Trophoblast cell (in vitro differentiated cells and primary cell): Measurements from ENCODE around the gene TLE4.

Experiments
- DNase-seq, 2 donors: peaks; one replicate each; pipeline ENCODE4 v3.0.0-alpha.2; 2016
- H2AFZ ChIP-seq: 2 replicates; pipeline ENCODE4 v1.6.1; 2013; ENCODE audit warnings: low read length, moderate library complexity, mild to moderate bottlenecking; ENCODE audit not compliant: insufficient read depth, poor library complexity
- H2AK5ac ChIP-seq: 2 replicates; pipeline ENCODE4 v1.6.1; 2013; ENCODE audit warnings: mild to moderate bottlenecking, low read length
- H2BK120ac ChIP-seq: 2 replicates; pipeline ENCODE4 v1.6.1; 2013; ENCODE audit warnings: low read length, mild to moderate bottlenecking, moderate library complexity; ENCODE audit not compliant: insufficient read depth, poor library complexity
- H2BK12ac ChIP-seq: 2 replicates; pipeline ENCODE4 v1.6.1; 2013; ENCODE audit warnings: mild to moderate bottlenecking, low read length, moderate library complexity
- H2BK5ac ChIP-seq: 2 replicates; pipeline ENCODE4 v1.6.1; 2013; ENCODE audit warnings: low read length, low read depth, moderate library complexity, mild to moderate bottlenecking; ENCODE audit not compliant: poor library complexity
- H3K14ac ChIP-seq: 2 replicates; pipeline ENCODE4 v1.6.1; 2013; ENCODE audit warnings: mild to moderate bottlenecking, low read length
- H3K18ac ChIP-seq: 2 replicates; pipeline ENCODE4 v1.6.1; 2013; ENCODE audit warnings: mild to moderate bottlenecking, low read length
- H3K23ac ChIP-seq: 2 replicates; pipeline ENCODE4 v1.6.1; 2013; ENCODE audit warnings: low read length
- H3K27ac ChIP-seq: 2 replicates; pipeline ENCODE4 v1.5.1; 2013; ENCODE audit warnings: low read depth, mild to moderate bottlenecking, inconsistent platforms, low read length, moderate library complexity
- H3K27me3 ChIP-seq: 2 replicates; pipeline ENCODE4 v1.6.1; 2013; ENCODE audit warnings: inconsistent platforms, mild to moderate bottlenecking, low read length, moderate library complexity; ENCODE audit not compliant: insufficient read depth
- H3K36me3 ChIP-seq, 2 experiments: 1 replicate in 1 of 2; 2 replicates in 1 of 2; pipeline ENCODE4 v1.6.1; 2013; ENCODE audit warnings: low read length in 2 of 2, mild to moderate bottlenecking in 2 of 2, moderate library complexity in 1 of 2; ENCODE audit not compliant: insufficient read depth in 2 of 2, control insufficient read depth in 1 of 2
- H3K4ac ChIP-seq: 2 replicates; pipeline ENCODE4 v1.6.1; 2013; ENCODE audit warnings: low read depth, mild to moderate bottlenecking, low read length, moderate library complexity
- H3K4me1 ChIP-seq, 2 experiments: 1 replicate in 1 of 2; 2 replicates in 1 of 2; pipeline ENCODE4 v1.6.1; 2013; ENCODE audit warnings: low read length in 2 of 2, mild to moderate bottlenecking in 2 of 2, moderate library complexity in 1 of 2; ENCODE audit not compliant: insufficient read depth in 2 of 2, control insufficient read depth in 1 of 2
- H3K4me2 ChIP-seq: 2 replicates; pipeline ENCODE4 v1.6.1; 2013; ENCODE audit warnings: inconsistent platforms, mild to moderate bottlenecking, low read length, moderate library complexity
- H3K4me3 ChIP-seq: 2 replicates; pipeline ENCODE4 v1.5.1; 2013; ENCODE audit warnings: mild to moderate bottlenecking, low read depth, low read length, inconsistent platforms
- H3K79me1 ChIP-seq: one replicate; pipeline ENCODE4 v1.6.1; 2013; ENCODE audit warnings: low read length
- H3K79me2 ChIP-seq: 2 replicates; pipeline ENCODE4 v1.6.1; 2013; ENCODE audit warnings: low read length, mild to moderate bottlenecking; ENCODE audit not compliant: control insufficient read depth, insufficient read depth, poor library complexity
- H3K9ac ChIP-seq: 2 replicates; pipeline ENCODE4 v1.6.1; 2013; ENCODE audit warnings: mild to moderate bottlenecking, low read length
- H3K9me3 ChIP-seq: 2 replicates; pipeline ENCODE4 v1.6.1; 2013; ENCODE audit warnings: low read depth, mild to moderate bottlenecking, control low read depth, inconsistent platforms, low read length; ENCODE audit not compliant: insufficient read depth
- H4K12ac ChIP-seq: 2 replicates; pipeline ENCODE4 v1.6.1; 2013; ENCODE audit warnings: low read depth, mild to moderate bottlenecking, low read length, moderate library complexity
- H4K8ac ChIP-seq: 2 replicates; pipeline ENCODE4 v1.6.1; 2013; ENCODE audit warnings: low read depth, mild to moderate bottlenecking, low read length, moderate library complexity
- H4K91ac ChIP-seq: one replicate; pipeline ENCODE4 v1.6.1; 2013; ENCODE audit warnings: low read depth, mild to moderate bottlenecking, low read length, moderate library complexity
- WGBS: extraction: QIAGEN DNeasy Blood & Tissue Kit; methylation state at CpG from one replicate; pipeline ENCODE4 v1.1.7; 2013; ENCODE audit warnings: missing lambda C conversion rate; ENCODE audit not compliant: insufficient read length, insufficient coverage; ENCODE audit errors: extremely low coverage; 5-methylcytosine and 5-hydroxymethylcytosine counted together

Gene TLE4

DNA sequence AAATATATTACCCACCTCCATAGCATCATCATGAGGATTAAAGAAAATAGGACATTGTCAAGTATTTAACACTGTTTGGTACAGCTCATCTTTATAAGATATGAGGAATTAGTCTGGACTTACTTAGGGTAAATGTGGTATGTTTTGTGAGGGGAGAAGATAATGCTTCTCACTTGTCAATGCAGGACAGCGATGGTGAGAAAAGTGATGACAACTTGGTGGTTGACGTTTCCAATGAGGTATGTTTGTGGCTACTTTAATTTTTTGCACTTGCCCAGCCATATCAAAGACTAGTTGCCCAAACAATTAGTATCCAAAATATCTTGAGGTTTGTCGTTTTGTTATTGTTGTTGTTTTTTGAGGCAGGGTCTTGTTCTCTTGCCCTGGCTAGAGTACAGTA, 133.9 kb downstream of the TLE4 start:
- Histone ChIP-seq H3K27me3 (no peaks in the 10 kb centered on the region), H4K12ac (no peak overlapping the region), H4K8ac (no peak overlapping the region), H3K9ac (no peak overlapping the region), H2AFZ (no peak overlapping the region), H3K9me3 (no peaks in the 10 kb centered on the region), H3K27ac (no peak overlapping the region), H3K4me3 (no peak overlapping the region), H3K14ac (no peak overlapping the region), H3K4me1 (peaks cover 2 to 3% of the 10 kb centered on the region in 2 experiments), H2AK5ac (no peak overlapping the region), H3K23ac (no peak overlapping the region), H3K79me2 (no peaks in the 10 kb centered on the region), H2BK120ac (no peak overlapping the region), H3K4ac (no peak overlapping the region), H3K79me1 (no peaks in the 10 kb centered on the region), H3K4me2 (no peak overlapping the region), H3K18ac (no peak overlapping the region), H3K36me3 (peaks cover 19 to 32% of the 10 kb centered on the region in 2 experiments), H2BK12ac (no peak overlapping the region), H2BK5ac (no peak overlapping the region), H4K91ac (no peak overlapping the region)
- DNase-seq = no peak
- no CpG with 5 or more reads among the region's 3 CpGs for WGBS

GRCh38 chr9:79706512-79706911, 134.7 kb downstream of the TLE4 start:
- H3K4ac ChIP-seq = peak overlapping the region; percentile 17

GRCh38 chr9:79707589-79707988, 135.8 kb downstream of the TLE4 start:
- Histone ChIP-seq H2BK12ac (no peak overlapping the region), H3K23ac (no peak overlapping the region), H3K9me3 (no peaks in the 10 kb centered on the region), H3K14ac (no peak overlapping the region), H3K9ac (no peak overlapping the region), H4K12ac (no peak overlapping the region), H3K4ac (no peak overlapping the region), H3K4me2 (no peak overlapping the region), H3K79me1 (no peaks in the 10 kb centered on the region), H3K27ac (no peak overlapping the region), H3K36me3 (peaks cover 19 to 39% of the 10 kb centered on the region in 2 experiments), H3K79me2 (no peaks in the 10 kb centered on the region), H3K4me1 (peaks cover 0 to 2% of the 10 kb centered on the region in 2 experiments), H2BK120ac (no peak overlapping the region), H4K91ac (no peak overlapping the region), H2AK5ac (no peak overlapping the region), H2BK5ac (no peak overlapping the region), H3K4me3 (no peak overlapping the region), H4K8ac (no peak overlapping the region), H3K18ac (no peak overlapping the region), H3K27me3 (no peaks in the 10 kb centered on the region), H2AFZ (no peak overlapping the region)
- no CpG with 5 or more reads among the region's 2 CpGs for WGBS
- DNase-seq = no peak

More at GRCh38 chr9:79706512-79706911, 134.7 kb downstream of the TLE4 start:
- Histone ChIP-seq H3K36me3 (peaks cover 19 to 37% of the 10 kb centered on the region in 2 experiments), H3K9me3 (no peaks in the 10 kb centered on the region), H3K23ac (no peak overlapping the region), H4K8ac (no peak overlapping the region), H4K12ac (no peak overlapping the region), H3K4me1 (peaks cover 2% of the 10 kb centered on the region in 2 experiments), H3K18ac (no peak overlapping the region), H2AK5ac (no peak overlapping the region), H2BK12ac (no peak overlapping the region), H3K4me3 (no peak overlapping the region), H4K91ac (no peak overlapping the region), H3K9ac (no peak overlapping the region), H3K27me3 (no peaks in the 10 kb centered on the region), H2BK5ac (no peak overlapping the region), H2BK120ac (no peak overlapping the region), H3K79me2 (no peaks in the 10 kb centered on the region), H2AFZ (no peak overlapping the region), H3K4me2 (no peak overlapping the region), H3K79me1 (no peaks in the 10 kb centered on the region), H3K27ac (no peak overlapping the region), H3K14ac (no peak overlapping the region)
- DNase-seq = no peak
- no CpG with 5 or more reads among the region's 5 CpGs for WGBS

DNA sequence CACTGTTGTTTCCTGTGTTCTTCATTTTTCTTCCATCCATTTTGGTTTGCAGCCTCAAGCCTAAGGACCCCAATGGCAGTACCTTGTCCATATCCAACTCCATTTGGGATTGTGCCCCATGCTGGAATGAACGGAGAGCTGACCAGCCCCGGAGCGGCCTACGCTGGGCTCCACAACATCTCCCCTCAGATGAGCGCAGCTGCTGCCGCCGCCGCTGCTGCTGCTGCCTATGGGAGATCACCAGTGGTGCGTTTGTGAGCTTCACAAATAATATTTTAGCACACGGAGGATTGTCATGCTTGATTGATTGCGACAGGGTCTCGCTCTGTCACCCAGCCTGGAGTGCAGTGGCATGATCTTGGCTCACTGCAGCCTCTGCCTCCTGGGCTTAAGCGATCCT, 136.8 kb downstream of the TLE4 start:
- DNase-seq = no peak
- Histone ChIP-seq H3K79me1 (no peaks in the 10 kb centered on the region), H2BK12ac (no peak overlapping the region), H3K4me1 (peaks cover 0 to 2% of the 10 kb centered on the region in 2 experiments), H3K14ac (no peak overlapping the region), H3K4me2 (no peak overlapping the region), H3K27ac (no peak overlapping the region), H3K27me3 (no peaks in the 10 kb centered on the region), H2AK5ac (no peak overlapping the region), H2BK120ac (no peak overlapping the region), H3K18ac (no peak overlapping the region), H3K23ac (no peak overlapping the region), H2AFZ (no peak overlapping the region), H3K4ac (no peak overlapping the region), H3K36me3 (peaks cover 21 to 45% of the 10 kb centered on the region in 2 experiments), H3K4me3 (no peak overlapping the region), H2BK5ac (no peak overlapping the region), H4K91ac (no peak overlapping the region), H3K9ac (no peak overlapping the region), H4K8ac (no peak overlapping the region), H4K12ac (no peak overlapping the region), H3K9me3 (no peaks in the 10 kb centered on the region), H3K79me2 (no peaks in the 10 kb centered on the region)
- no CpG with 5 or more reads among the region's 13 CpGs for WGBS
